GM23338 (cell line): Measurements from ENCODE around the gene MYH14. TPM values are rescaled to one million over a fixed set of nuclear protein-coding genes. Genes with fewer than 3 reads are reported as not detected.

Experiments
- ATAC-seq: fragments of 200-7000 bp; cut with Tn5 transposase; 3 replicates; pipeline ENCODE4 v1.9.1; 2020
- DNase-seq: peaks from one replicate; pipeline ENCODE4 v3.0.0-alpha.2; 2015; ENCODE audit warnings: low spot score
- H2AFZ ChIP-seq: fragments of 200-600 bp; sonication (generic); 2 replicates; pipeline ENCODE4 v1.8.0; 2016; ENCODE audit warnings: antibody characterized with exemption, mild to moderate bottlenecking, moderate library complexity
- H3F3A ChIP-seq: fragments of 200-600 bp; sonication (generic); replicated peaks from 2 replicates; pipeline ENCODE4 v1.8.0; 2017; ENCODE audit warnings: antibody characterized with exemption, mixed run types, low read depth
- H3K27ac ChIP-seq: fragments of 200-600 bp; sonication (generic); 2 replicates; pipeline ENCODE4 v1.6.1; 2016; ENCODE audit warnings: low read depth
- H3K27me3 ChIP-seq: fragments of 200-600 bp; sonication (generic); 2 replicates; pipeline ENCODE4 v1.8.0; 2016; ENCODE audit warnings: mild to moderate bottlenecking, mixed run types, moderate library complexity; ENCODE audit not compliant: insufficient read depth
- H3K36me3 ChIP-seq: fragments of 200-600 bp; sonication (generic); 2 replicates; pipeline ENCODE4 v1.8.0; 2016; ENCODE audit warnings: mild to moderate bottlenecking; ENCODE audit not compliant: insufficient read depth
- H3K4me1 ChIP-seq: fragments of 200-600 bp; sonication (generic); 2 replicates; pipeline ENCODE4 v1.8.0; 2016; ENCODE audit warnings: mild to moderate bottlenecking, moderate library complexity; ENCODE audit not compliant: insufficient read depth
- H3K4me2 ChIP-seq: fragments of 200-600 bp; sonication (generic); 2 replicates; pipeline ENCODE4 v1.7.1; 2017; ENCODE audit warnings: mixed run types
- H3K4me3 ChIP-seq: fragments of 200-600 bp; sonication (generic); 2 replicates; pipeline ENCODE4 v1.6.1; 2016; ENCODE audit warnings: mixed run types
- H3K79me2 ChIP-seq: fragments of 200-600 bp; sonication (generic); replicated peaks from 2 replicates; pipeline ENCODE4 v1.8.0; 2017; ENCODE audit warnings: mild to moderate bottlenecking; ENCODE audit not compliant: insufficient read depth
- H3K9me2 ChIP-seq: fragments of 200-600 bp; sonication (generic); 2 replicates; pipeline ENCODE4 v1.8.0; 2017; ENCODE audit not compliant: insufficient read depth
- H4K20me1 ChIP-seq: fragments of 200-600 bp; sonication (generic); replicated peaks from 2 replicates; pipeline ENCODE4 v1.8.0; 2017; ENCODE audit warnings: mild to moderate bottlenecking; ENCODE audit not compliant: insufficient read depth
- H3K27ac Mint-ChIP-seq: 2 replicates; pipeline ENCODE4 v1.8.0; 2020; ENCODE audit warnings: inconsistent platforms, mild to moderate bottlenecking, moderate library complexity, mixed read lengths
- H3K27me3 Mint-ChIP-seq: 3 replicates; pipeline ENCODE4 v1.8.0; 2022; ENCODE audit warnings: low read depth, mild to moderate bottlenecking, moderate library complexity, mixed read lengths, inconsistent platforms; ENCODE audit not compliant: insufficient read depth, poor library complexity
- H3K36me3 Mint-ChIP-seq: 3 replicates; pipeline ENCODE4 v1.8.0; 2021; ENCODE audit warnings: low read depth, mild to moderate bottlenecking, inconsistent platforms, moderate library complexity, mixed read lengths
- H3K4me1 Mint-ChIP-seq: 3 replicates; pipeline ENCODE4 v1.8.0; 2020; ENCODE audit warnings: mild to moderate bottlenecking, inconsistent platforms, mixed read lengths
- H3K4me3 Mint-ChIP-seq: 3 replicates; pipeline ENCODE4 v1.8.0; 2021; ENCODE audit warnings: moderate library complexity, mild to moderate bottlenecking, inconsistent platforms, mixed read lengths
- H3K9me3 Mint-ChIP-seq: 3 replicates; pipeline ENCODE4 v1.8.0; 2020; ENCODE audit warnings: moderate library complexity, mild to moderate bottlenecking, inconsistent platforms, mixed read lengths
- CREB1 ChIP-seq: fragments of 250-450 bp; sonication (Bioruptor Pico); IDR thresholded peaks from 2 replicates; pipeline ENCODE4 v1.5.0; 2020; ENCODE audit warnings: low read depth, mild to moderate bottlenecking, moderate library complexity
- CTCF ChIP-seq, 2 experiments: fragments of 200-600 bp in 1 of 2; sonication (generic) in 1 of 2; conservative IDR thresholded peaks; 2 replicates each; pipeline versions ENCODE4 v1.5.1 to v1.6.1; 2016 to 2017; ENCODE audit warnings: antibody characterized with exemption in 2 of 2, low read depth in 2 of 2, mild to moderate bottlenecking in 2 of 2, moderate library complexity in 1 of 2
- ETS1 ChIP-seq: IDR thresholded peaks from 2 replicates; pipeline ENCODE4 v1.6.1; 2016; ENCODE audit warnings: antibody characterized with exemption
- EZH2 ChIP-seq: fragments of 200-600 bp; sonication (generic); IDR thresholded peaks from one replicate; pipeline ENCODE4 v1.8.0; 2017; ENCODE audit warnings: antibody characterized with exemption, mild to moderate bottlenecking, low read depth; ENCODE audit not compliant: unreplicated experiment
- EZH2phosphoT487 ChIP-seq: fragments of 200-600 bp; sonication (generic); IDR thresholded peaks from one replicate; pipeline ENCODE4 v1.8.1; 2018; ENCODE audit warnings: antibody characterized with exemption; ENCODE audit not compliant: unreplicated experiment
- JUNB ChIP-seq: IDR thresholded peaks from one replicate; pipeline ENCODE4 v1.6.1; 2016; ENCODE audit warnings: antibody characterized with exemption; ENCODE audit not compliant: unreplicated experiment
- NANOG ChIP-seq: IDR thresholded peaks from 2 replicates; pipeline ENCODE4 v1.6.1; 2016; ENCODE audit warnings: antibody characterized with exemption, borderline replicate concordance
- POLR2AphosphoS5 ChIP-seq: IDR thresholded peaks from 2 replicates; pipeline ENCODE4 v1.6.1; 2016; ENCODE audit warnings: antibody characterized with exemption, low read depth
- STAT1 ChIP-seq: IDR thresholded peaks from one replicate; pipeline ENCODE4 v1.6.1; 2016; ENCODE audit warnings: antibody characterized with exemption; ENCODE audit not compliant: unreplicated experiment
- ZNF114 ChIP-seq: fragments of 250-450 bp; sonication (Bioruptor Pico); IDR thresholded peaks from 2 replicates; pipeline ENCODE4 v1.5.0; 2020; ENCODE audit warnings: mild to moderate bottlenecking, moderate library complexity
- ZNF331 ChIP-seq: fragments of 250-450 bp; sonication (Bioruptor Pico); IDR thresholded peaks from 2 replicates; pipeline ENCODE4 v1.5.0; 2020; ENCODE audit warnings: low read depth, mild to moderate bottlenecking, moderate library complexity
- long read RNA-seq: library from polyadenylated mRNA; unstranded; transcript quantifications from one replicate; pipeline ENCODE4 v2.0.0, GENCODE V29; 2020; ENCODE audit not compliant: unreplicated experiment
- polyA plus RNA-seq: library from polyadenylated mRNA; unstranded; fragments of >200 nt; fragmentation: Nextera tagmentation; extraction: Ambion mirVana; gene quantifications from 2 replicates; pipeline ENCODE4 v1.2.1, GENCODE V29; 2016
- total RNA-seq: library from RNA; depleted of rRNA; stranded (reverse); fragments of >200 nt; shearing (Covaris generic); gene quantifications from 2 replicates; pipeline ENCODE4 v1.2.3, GENCODE V29; 2014; rRNA removed
- TF ChIP-seq, protein P1 (sequence below): IDR thresholded peaks from one replicate; pipeline ENCODE4 v1.6.1; 2018; ENCODE audit warnings: antibody characterized with exemption; ENCODE audit not compliant: unreplicated experiment

The MYH14 gene
- 25.5 and 27.3 TPM in 2 replicates for total RNA-seq
- polyA plus RNA-seq, result 27.5 and 29.1 TPM in 2 replicates
- long read RNA-seq, result 0 reads

DNA sequence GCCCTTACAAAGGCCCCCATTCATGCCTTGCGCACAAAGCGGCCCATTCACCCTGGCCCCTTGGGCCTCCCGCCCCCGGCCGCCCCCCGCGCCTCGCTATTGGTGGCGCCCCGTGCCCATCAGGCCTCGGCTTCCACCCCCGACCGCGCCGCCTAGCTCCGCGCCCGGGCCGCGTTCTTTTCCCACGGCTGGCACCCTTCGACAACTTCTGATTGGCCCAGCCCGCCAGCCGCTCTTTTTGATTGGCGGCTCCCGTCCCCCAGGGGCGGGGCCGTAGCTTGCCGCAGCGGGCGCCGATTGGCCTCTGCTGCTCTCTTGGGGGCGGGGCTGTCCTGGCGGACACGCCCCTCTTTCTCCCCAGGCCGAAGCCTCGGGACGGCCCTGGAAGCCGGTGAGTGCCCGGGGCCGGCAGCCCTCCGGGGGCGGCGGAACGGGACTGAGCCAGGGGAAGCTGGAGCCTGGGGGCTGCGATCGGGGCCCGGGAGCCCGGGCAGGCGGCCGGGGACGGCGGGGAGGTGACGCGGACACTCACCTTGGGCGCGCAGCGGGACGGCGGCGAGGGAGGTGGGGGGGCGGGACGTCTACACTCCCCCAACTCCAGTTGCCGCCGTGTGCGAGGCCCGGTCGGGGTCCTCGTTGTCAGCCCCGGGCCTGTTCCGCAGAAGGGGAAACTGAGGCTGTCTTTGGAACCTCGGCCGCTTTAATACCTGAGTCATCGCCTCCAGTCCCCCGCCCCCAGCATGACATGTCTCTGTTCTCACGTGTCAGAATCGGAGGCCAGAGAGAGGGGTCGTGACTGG lies at the start of gene MYH14:
Gene MYH14, plus strand, starts transcription at position 342 of the 800 bp plus-strand sequence. CDS start 6,744 bp downstream, outside the sequence.
- 0 out of 2 replicates have a peak, but pooled peaks cover 9% of the 10 kb centered on the region for H4K20me1 ChIP-seq
- H3K79me2 ChIP-seq, result no peaks in the 10 kb centered on the region
- peak; percentile 97 for DNase-seq
- H3K36me3 ChIP-seq, result no peaks in the 10 kb centered on the region
- H3F3A ChIP-seq, result peaks cover 11% of the 10 kb centered on the region; the same call in 1 of the 2 replicates
- peaks cover 4% of the 10 kb centered on the region; the same call in 1 of the 2 replicates for H3K4me1 ChIP-seq
- H3K9me2 ChIP-seq, result no peaks in the 10 kb centered on the region
- Mint-ChIP-seq H3K4me3 (no peak within 1 kb of the TSS), H3K9me3 (peaks cover 86% of the 10 kb centered on the region), H3K36me3 (peaks cover 45% of the 10 kb centered on the region), H3K27ac (no peak within 1 kb of the TSS), H3K27me3 (peaks cover 4% of the 10 kb centered on the region), H3K4me1 (no peaks in the 10 kb centered on the region)
- peak within 1 kb of the TSS; percentile 84 for H3K4me3 ChIP-seq
- H3K4me2 ChIP-seq, result peak within 1 kb of the TSS; percentile 97
- no peak for TF ChIP-seq EZH2phosphoT487
- TF ChIP-seq POLR2AphosphoS5, result peak; percentile 49
- peaks cover 15% of the 10 kb centered on the region for H3K27me3 ChIP-seq
- no peak for ATAC-seq
- no peak within 1 kb of the TSS for H3K27ac ChIP-seq
- peak within 1 kb of the TSS; percentile 95 for H2AFZ ChIP-seq

GRCh38 chr19:50154529-50154928 lies 48.9 kb upstream of the MYH14 start:
- Mint-ChIP-seq H3K27ac (no peak overlapping the region), H3K27me3 (peaks cover 10% of the 10 kb centered on the region), H3K9me3 (peaks cover 95% of the 10 kb centered on the region), H3K36me3 (peaks cover 37% of the 10 kb centered on the region), H3K4me3 (no peak overlapping the region), H3K4me1 (no peaks in the 10 kb centered on the region; the same call in 2 of the 3 replicates)
- Histone ChIP-seq H4K20me1 (no peaks in the 10 kb centered on the region), H3K27ac (no peak overlapping the region), H3K27me3 (no peaks in the 10 kb centered on the region), H3K79me2 (no peaks in the 10 kb centered on the region), H3F3A (no peaks in the 10 kb centered on the region), H2AFZ (no peak overlapping the region), H3K4me3 (no peak overlapping the region), H3K4me1 (peaks cover 15% of the 10 kb centered on the region; the same call in 1 of the 2 replicates), H3K36me3 (no peaks in the 10 kb centered on the region), H3K4me2 (peak overlapping the region; percentile 38; the same call in 1 of the 2 replicates), H3K9me2 (no peaks in the 10 kb centered on the region)
- no peak for TF ChIP-seq STAT1
- TF ChIP-seq ZNF331 (CRISPR knock-in tag), result no peak
- no peak for TF ChIP-seq EZH2
- TF ChIP-seq, protein P1, sequence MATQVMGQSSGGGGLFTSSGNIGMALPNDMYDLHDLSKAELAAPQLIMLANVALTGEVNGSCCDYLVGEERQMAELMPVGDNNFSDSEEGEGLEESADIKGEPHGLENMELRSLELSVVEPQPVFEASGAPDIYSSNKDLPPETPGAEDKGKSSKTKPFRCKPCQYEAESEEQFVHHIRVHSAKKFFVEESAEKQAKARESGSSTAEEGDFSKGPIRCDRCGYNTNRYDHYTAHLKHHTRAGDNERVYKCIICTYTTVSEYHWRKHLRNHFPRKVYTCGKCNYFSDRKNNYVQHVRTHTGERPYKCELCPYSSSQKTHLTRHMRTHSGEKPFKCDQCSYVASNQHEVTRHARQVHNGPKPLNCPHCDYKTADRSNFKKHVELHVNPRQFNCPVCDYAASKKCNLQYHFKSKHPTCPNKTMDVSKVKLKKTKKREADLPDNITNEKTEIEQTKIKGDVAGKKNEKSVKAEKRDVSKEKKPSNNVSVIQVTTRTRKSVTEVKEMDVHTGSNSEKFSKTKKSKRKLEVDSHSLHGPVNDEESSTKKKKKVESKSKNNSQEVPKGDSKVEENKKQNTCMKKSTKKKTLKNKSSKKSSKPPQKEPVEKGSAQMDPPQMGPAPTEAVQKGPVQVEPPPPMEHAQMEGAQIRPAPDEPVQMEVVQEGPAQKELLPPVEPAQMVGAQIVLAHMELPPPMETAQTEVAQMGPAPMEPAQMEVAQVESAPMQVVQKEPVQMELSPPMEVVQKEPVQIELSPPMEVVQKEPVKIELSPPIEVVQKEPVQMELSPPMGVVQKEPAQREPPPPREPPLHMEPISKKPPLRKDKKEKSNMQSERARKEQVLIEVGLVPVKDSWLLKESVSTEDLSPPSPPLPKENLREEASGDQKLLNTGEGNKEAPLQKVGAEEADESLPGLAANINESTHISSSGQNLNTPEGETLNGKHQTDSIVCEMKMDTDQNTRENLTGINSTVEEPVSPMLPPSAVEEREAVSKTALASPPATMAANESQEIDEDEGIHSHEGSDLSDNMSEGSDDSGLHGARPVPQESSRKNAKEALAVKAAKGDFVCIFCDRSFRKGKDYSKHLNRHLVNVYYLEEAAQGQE, result no peak
- TF ChIP-seq CREB1 (CRISPR knock-in tag), result no peak
- no peak for TF ChIP-seq NANOG
- TF ChIP-seq JUNB, result no peak
- TF ChIP-seq CTCF (conservative IDR thresholded peaks at IDR 0.05; ENCODE audit: low read depth in 2 of 2), result no peak
- TF ChIP-seq ZNF114 (CRISPR knock-in tag), result no peak
- TF ChIP-seq POLR2AphosphoS5, result no peak
- no peak for TF ChIP-seq ETS1
- no peak for ATAC-seq
- DNase-seq, result no peak
